ENCODE results near the gene JAZF1.

Gene JAZF1

DNA sequence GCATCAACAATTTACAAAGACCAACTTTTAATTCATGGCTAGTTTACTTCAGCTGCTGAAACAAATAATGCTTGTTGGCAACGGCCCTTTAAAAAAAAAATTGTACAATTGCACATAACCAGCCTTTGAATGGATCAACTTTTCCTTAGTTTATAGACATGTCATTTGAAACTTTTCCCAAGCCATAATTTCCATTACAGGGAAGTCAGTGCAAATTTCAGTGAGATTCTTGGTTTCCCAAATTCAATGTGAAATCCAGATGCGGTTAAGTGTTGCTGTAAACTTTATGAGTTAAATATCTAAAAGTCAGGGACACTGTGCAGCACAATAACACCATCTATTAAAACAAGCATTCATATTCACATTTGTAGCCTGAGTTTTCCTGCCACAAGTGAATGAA lies 182.2 kb downstream of the JAZF1 start:
- no peak for DNase-seq

DNA sequence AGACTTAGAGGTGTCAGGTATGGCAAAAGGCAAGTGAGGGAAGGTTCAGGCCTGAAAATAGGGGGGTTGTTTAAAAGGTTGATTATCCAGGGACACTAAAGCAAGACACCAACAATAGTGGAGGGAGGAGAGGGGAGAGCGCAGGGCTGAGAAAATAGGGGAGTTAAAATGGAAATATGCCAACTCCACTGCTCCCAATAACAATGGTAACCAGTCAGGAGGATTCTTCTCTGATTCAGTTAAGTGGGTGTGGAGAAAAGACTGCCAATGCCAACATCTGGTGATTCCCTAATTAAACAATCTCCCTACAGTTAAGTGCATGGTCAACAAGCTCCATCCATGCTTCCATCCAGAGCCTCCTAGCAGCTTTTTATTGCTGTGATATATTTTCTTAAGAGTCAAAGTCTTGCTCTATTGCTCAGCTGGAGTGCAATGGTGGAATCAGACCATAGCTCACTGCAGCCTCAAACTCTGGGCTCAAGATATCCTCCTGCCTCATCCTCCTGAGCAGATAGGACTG lies 183.3 kb downstream of the JAZF1 start:
- DNase-seq: no peak

DNA sequence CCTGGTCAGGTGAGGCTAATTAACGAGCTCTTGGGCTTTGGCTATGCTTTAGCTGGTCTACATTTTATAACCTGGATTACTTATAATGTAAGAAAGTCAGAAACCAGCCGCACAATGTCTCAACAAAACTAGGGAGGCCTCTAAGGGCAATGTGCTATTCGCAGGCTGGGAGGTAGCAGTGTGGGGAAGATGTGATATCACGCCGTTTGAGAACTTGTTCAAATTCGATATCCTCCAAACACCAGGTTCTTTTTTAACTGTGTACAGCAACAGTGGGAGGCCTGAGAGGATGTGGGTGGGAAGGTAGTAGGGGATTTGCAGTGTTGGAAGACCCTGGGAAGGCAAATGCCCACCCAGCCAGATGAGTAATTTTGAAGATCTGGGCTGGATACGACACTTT lies 184.5 kb downstream of the JAZF1 start:
- DNase-seq: no peak

- no peak for DNase-seq
Measured at GRCh38 chr7:27995228-27995627, 185.4 kb downstream of the JAZF1 start.

GRCh38 chr7:27994639-27995038 lies 186.0 kb downstream of the JAZF1 start:
- DNase-seq: no peak

GRCh38 chr7:27992755-27993493 lies 187.7 kb downstream of the JAZF1 start:
- DNase-seq: no peak

GRCh38 chr7:27992097-27992496 lies 188.5 kb downstream of the JAZF1 start:
- DNase-seq: no peak

GRCh38 chr7:27991006-27991528 lies 189.5 kb downstream of the JAZF1 start:
- DNase-seq: no peak

DNA sequence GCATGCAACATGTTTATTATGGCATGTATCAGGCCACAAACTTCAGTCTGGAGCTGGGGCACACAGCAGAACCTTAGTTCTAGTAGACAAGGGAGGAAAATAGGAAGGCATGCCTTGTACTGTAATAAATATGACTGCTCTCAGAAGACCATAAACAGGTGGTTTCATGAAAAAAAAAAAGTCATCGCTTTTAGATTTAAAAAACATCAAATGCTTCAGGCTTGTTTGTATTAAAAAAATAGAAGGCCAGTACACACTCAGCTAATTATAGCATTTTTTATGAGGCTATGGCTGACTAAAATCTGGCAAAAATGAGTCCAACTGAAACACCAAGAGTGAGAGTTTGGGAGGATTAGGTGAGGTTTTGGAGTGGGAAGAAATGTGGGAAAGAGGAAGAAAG lies 204.1 kb downstream of the JAZF1 start:
- DNase-seq: no peak

DNA sequence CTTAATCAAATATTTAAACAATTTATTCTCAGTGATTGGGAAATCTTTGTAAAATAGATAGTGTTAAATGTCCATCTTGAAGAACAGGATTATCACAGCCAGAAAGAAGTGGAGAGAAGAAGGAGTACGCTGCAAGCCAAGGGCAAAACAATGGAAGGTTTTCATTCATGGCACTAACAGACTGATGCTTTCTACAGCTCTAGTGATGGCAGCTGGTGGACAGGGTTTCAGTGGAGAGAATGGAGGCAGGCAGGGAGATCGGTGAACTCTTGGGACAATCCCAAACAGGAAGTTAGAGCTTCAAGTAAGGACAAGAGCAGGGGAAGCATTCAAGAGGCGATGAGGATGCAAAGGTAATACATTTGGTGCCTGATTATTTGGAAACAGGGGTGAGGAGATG lies 207.0 kb downstream of the JAZF1 start:
- DNase-seq: no peak

DNA sequence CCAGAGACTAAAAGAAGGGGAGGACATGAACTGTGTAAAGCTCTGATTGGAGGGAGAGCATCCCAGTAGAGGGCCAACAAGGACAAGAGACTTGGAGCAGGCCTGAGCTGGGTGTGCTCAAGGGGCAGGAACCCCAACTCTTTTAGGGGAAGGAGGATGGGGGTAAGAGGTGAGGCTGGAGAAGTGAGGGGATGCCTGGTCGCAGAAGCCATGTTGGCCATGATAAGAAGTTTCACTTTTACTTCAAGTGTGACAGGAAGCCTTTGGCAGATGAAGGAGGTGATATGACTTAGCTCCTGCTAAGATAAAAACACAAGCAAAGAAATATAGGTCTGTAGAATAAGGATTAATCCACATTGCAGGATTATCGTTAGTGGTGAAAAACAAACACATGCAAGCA lies 208.3 kb downstream of the JAZF1 start:
- no peak for DNase-seq

DNA sequence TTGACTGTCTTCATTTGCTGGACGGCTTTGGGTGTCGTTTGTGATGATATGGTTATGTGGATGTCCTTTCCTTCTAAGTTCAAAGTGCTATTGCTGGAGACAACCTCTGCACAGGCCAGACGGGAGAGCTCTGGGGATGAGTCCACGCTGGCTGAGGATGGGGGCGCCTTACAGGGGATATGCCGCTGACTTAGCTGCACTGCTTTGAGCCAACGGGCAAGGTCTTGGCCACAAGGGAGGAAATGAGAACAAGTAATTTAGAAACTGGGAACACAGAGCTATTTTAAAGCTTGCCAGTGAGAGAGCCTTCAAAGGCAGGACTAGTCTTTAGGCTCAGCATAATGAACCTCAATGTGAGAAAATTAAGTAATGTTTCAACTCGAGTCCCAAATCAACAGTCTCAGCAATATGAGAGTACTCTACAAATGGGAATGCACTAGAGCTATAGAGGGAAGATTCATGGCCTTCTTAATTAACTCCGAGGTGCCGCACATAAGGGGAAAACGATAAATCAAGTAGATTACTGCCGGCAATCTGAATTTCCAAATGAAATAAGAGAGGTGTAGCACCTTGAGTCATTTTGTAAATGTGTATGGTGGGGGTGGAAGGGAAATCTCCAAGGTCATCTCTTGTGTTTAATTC lies 209.3 kb downstream of the JAZF1 start:
- no peak for DNase-seq

GRCh38 chr7:27970350-27970749 lies 210.2 kb downstream of the JAZF1 start:
- DNase-seq: no peak

- no peak for DNase-seq
Measured at GRCh38 chr7:27969346-27969745, 211.2 kb downstream of the JAZF1 start.

GRCh38 chr7:27967639-27968038 lies 213.0 kb downstream of the JAZF1 start:
- no peak for DNase-seq

DNA sequence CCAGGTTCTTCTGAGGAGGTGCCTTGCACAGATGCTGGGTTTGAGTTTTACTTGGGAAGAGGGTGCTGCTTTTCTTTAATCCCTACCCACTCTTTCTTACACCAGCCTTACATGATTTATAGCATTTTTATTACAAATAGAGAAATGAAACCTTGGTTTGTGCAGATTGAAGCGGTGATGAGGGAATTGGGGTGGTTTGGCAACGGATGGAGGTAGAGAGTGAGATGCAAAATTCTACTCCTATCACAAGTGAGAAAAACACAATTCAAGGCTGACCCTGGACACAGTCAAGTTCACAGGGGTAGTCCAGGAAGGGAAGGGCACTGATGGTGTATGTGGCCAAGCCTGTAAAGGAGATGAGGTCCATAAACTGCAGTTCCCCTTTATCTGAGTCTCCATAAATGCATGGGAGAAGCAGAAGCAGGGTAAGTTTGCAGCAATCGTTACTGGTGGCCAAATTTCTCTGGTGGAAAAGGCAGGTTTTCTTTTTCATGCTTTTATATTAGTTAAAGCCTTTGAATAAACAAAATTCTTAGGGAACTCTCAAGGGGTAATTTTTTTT lies 214.3 kb downstream of the JAZF1 start:
- DNase-seq: no peak

DNA sequence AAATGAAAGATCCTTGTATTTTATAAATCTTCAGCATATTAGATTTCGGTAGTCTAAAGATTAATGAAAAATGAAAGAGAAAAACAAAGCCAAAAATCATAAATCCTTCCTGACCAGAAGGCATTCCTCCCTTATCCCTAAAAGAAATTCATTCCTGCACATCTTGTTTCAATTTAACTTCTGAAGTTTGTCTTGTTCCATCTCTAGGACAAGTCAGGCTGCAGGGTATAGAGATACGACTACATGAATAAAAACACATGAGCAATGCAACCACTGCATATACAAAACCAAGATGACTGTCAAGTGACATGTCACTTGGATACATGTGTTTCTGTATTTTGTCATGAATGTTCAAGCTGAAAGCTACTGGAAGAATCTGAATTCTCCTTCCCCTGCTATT lies 214.9 kb downstream of the JAZF1 start:
- DNase-seq: no peak

DNA sequence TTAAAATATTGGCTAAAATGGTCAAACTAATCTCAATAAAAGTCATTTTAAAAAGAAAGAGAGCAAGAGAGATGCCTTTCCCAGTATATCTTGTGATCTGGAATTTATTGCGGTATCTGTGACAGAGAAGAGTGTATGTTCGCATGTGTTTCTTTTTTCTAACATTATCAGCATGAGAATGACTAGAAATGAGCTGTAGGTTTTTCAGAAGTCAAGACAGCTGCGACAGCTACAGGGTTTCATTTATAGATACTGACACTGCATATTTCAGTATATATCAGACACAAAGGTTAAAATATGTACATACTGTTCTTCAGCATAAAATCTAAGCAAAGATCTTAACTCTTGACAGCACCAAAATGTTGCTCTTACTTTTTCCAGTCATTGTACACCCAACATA lies 215.8 kb downstream of the JAZF1 start:
- DNase-seq: no peak

DNA sequence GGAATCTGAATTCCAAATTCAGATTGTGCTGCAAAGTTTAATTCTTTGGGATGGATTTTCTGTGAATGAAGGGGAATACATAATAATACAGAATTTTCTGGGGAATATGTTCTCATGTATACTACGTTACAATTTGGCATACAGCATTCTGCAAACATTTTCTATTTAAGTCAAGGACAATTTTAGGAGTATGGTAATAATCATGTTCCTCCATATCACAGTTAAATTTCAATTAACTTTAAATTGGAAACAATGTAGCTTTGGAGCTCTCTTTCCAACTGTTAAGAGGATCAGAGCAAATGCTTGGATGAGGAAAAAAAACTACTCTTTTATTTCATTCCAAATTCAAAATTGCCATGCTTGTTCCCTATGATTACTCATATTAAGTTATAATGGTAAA lies 217.5 kb downstream of the JAZF1 start:
- DNase-seq: no peak

DNA sequence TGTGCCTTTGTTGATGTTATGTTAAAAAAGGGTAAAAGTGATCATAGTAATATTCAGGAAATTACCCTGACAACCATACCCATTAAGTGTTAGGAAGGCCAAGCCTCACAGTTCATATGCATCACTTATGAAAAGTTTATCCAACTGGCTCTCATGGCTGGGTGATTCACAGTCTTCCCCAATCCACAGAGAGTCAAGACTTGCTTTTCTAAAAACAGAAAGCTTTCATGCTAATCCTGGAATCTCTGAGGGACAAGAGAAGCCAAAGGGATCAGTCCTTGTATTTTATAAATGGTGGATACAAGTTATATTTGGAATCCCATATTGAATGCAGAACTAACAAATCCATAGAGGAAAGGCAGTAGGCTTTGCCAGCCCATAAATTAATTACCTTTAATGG lies 218.3 kb downstream of the JAZF1 start:
- DNase-seq: no peak

GRCh38 chr7:27961255-27961654 lies 219.3 kb downstream of the JAZF1 start:
- DNase-seq: no peak

GRCh38 chr7:27960415-27960814 lies 220.2 kb downstream of the JAZF1 start:
- no peak for DNase-seq

DNA sequence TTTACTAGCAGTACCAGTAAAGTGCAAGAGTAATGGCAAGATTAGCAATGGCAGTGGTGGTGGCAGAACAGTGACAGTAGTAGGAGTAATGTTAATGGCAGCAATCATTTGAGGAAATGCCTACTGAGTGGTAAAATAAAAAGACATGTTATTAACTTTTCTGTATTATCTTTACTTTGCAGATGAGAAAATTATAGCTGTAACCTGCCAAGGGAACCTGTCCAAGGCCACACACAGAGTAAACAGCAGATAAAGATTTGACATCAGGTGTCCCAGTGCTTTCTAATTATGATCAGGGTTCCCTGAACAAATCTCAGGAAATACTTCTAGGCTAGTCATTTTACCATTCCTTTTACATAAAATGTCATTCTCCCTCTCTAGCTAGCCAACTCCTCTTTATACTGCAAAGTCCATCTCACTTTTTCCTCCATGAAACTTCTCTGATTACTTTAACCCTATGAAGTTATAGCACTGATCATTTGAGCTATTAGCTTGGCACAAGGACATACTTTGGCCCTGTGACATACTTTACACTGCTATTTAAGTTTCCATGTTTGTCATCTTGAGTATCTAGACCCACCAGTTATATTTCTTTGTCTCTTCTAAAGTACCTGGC lies 221.6 kb downstream of the JAZF1 start:
- no peak for DNase-seq

DNA sequence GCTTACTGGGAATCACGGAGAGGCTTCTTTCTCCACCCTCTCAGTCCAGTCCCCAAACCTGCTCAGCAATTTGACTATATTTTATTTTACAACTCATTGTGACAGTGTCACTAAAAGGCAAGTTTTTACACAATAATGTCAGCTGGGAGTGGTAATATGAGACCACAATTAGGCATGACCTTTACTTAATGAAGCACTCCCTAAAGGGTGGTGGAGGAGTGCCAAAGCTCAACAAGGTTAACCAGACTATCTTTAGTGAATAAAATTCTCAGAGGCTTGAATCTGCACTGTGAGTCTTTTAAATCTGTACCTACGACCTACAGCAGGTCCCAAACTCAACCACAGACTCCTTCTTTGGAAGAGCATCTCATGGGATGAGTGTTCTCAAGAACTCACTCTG lies 225.0 kb downstream of the JAZF1 start:
- no peak for DNase-seq

All from stimulated activated CD4-positive, alpha-beta T cell treated with anti-CD3 and anti-CD28 coated beads, Interleukin-15, amount 100 ng/mL, for 24 hours (primary cell).